CD4-positive, alpha-beta T cell (primary cell): Measurements from ENCODE around the gene GABRA6. TPM values are rescaled to one million over a fixed set of nuclear protein-coding genes. Genes with fewer than 3 reads are reported as not detected.

ENCODE experiments used
- ATAC-seq: fragments of 200-7000 bp; cut with Tn5 transposase; one replicate; pipeline ENCODE4 v1.10.0; 2022; ENCODE audit warnings: mild to moderate bottlenecking; ENCODE audit not compliant: poor library complexity
- CTCF ChIA-PET: fragments of 350-600 bp; sonication (Branson Sonifier 250); formaldehyde crosslinking; loops from one replicate; lab custom pipeline; 2021; ENCODE audit warnings: antibody characterized with exemption, inconsistent platforms; lab: Charles Lee
- POLR2A ChIA-PET: fragments of 350-600 bp; sonication (Branson Sonifier 250); formaldehyde crosslinking; loops from one replicate; lab custom pipeline; 2021; ENCODE audit warnings: antibody characterized with exemption, inconsistent platforms; lab: Charles Lee
- DNase-seq, 14 experiments: peaks; one replicate each; pipeline ENCODE4 v3.0.0-alpha.2; 2013 to 2020; ENCODE audit warnings: mixed read lengths in 2 of 14
- H3K27ac ChIP-seq, 2 donors: one replicate each; pipeline versions ENCODE4 v1.5.1 to v1.7.0; 2013; ENCODE audit warnings: low read length in 2 of 2, low read depth in 1 of 2, mild to moderate bottlenecking in 1 of 2
- H3K27me3 ChIP-seq, 2 experiments: 1 replicate in 1 of 2; 2 replicates in 1 of 2; pipeline versions ENCODE4 v1.6.1 to v1.7.0; 2013; ENCODE audit warnings: low read length in 2 of 2, control low read depth in 1 of 2, mild to moderate bottlenecking in 1 of 2, moderate library complexity in 1 of 2; ENCODE audit not compliant: insufficient read depth in 2 of 2, control insufficient read depth in 1 of 2
- H3K36me3 ChIP-seq: one replicate; pipeline ENCODE4 v1.6.1; 2013; ENCODE audit warnings: low read length, control low read depth; ENCODE audit not compliant: insufficient read depth
- H3K4me1 ChIP-seq: one replicate; pipeline ENCODE4 v1.6.1; 2013; ENCODE audit warnings: low read length, control low read depth; ENCODE audit not compliant: insufficient read depth
- H3K4me3 ChIP-seq: one replicate; pipeline ENCODE4 v1.5.1; 2013; ENCODE audit warnings: mild to moderate bottlenecking, low read length, moderate library complexity
- H3K9me3 ChIP-seq, 2 experiments: 1 replicate in 1 of 2; 2 replicates in 1 of 2; pipeline versions ENCODE4 v1.6.1 to v1.7.0; 2013; ENCODE audit warnings: low read length in 2 of 2, mild to moderate bottlenecking in 2 of 2, control low read depth in 1 of 2, moderate library complexity in 1 of 2; ENCODE audit not compliant: control insufficient read depth in 1 of 2, insufficient read depth in 1 of 2
- H3K27ac Mint-ChIP-seq: one replicate; pipeline ENCODE4 v1.8.0; 2020; ENCODE audit warnings: mixed read lengths
- H3K27me3 Mint-ChIP-seq: one replicate; pipeline ENCODE4 v1.8.0; 2021; ENCODE audit warnings: mixed read lengths
- H3K36me3 Mint-ChIP-seq: one replicate; pipeline ENCODE4 v1.8.0; 2021; ENCODE audit warnings: low read depth, mixed read lengths
- H3K4me1 Mint-ChIP-seq: one replicate; pipeline ENCODE4 v1.8.0; 2021; ENCODE audit warnings: low read depth, mixed read lengths
- H3K4me3 Mint-ChIP-seq: one replicate; pipeline ENCODE4 v1.8.0; 2020; ENCODE audit warnings: mild to moderate bottlenecking, mixed read lengths
- H3K9me3 Mint-ChIP-seq: one replicate; pipeline ENCODE4 v1.8.0; 2020; ENCODE audit warnings: mixed read lengths
- CTCF ChIP-seq: fragments of 200-600 bp; IDR thresholded peaks from one replicate; pipeline ENCODE4 v1.8.0; 2022; ENCODE audit warnings: antibody characterized with exemption, mild to moderate bottlenecking
- intact Hi-C, 2 experiments: fragments of 100-400 bp; cut with DNase I in 1 of 2; cut with micrococcal nuclease in 1 of 2; formaldehyde crosslinking; loops; one replicate each; pipeline versions ENCODE4 v1.15.1 to v1.9.0; 2023 to 2025; cut with DNase I, micrococcal nuclease
- total RNA-seq, 174 experiments: library from RNA in 2 of 174; stranded (reverse) in 2 of 174; gene quantifications; one replicate each; pipeline ENCODE4 v1.2.3 and lab custom pipeline; 2021 to 2026

Gene GABRA6
- total RNA-seq, 2 experiments from 2014 or later: not detected

- H3K27ac Mint-ChIP-seq: no peak overlapping the region
- H3K4me3 ChIP-seq: no peak overlapping the region
- no peaks in the 10 kb centered on the region for H3K4me1 Mint-ChIP-seq
- ATAC-seq (no peak), DNase-seq (no peak)
- ChIA-PET CTCF (no interaction called here), POLR2A (no interaction called here)
- no peaks in the 10 kb centered on the region for H3K36me3 ChIP-seq
- H3K9me3 ChIP-seq: peaks cover 0 to 5% of the 10 kb centered on the region in 2 experiments
- no peaks in the 10 kb centered on the region for H3K4me1 ChIP-seq
- TF ChIP-seq CTCF: no peak
- H3K27ac ChIP-seq: no peak overlapping the region
- H3K9me3 Mint-ChIP-seq: peaks cover 3% of the 10 kb centered on the region
- H3K4me3 Mint-ChIP-seq: no peak overlapping the region
- no peaks in the 10 kb centered on the region for H3K27me3 ChIP-seq
- H3K27me3 Mint-ChIP-seq: no peaks in the 10 kb centered on the region
- intact Hi-C loops: no loop called here
- no peaks in the 10 kb centered on the region for H3K36me3 Mint-ChIP-seq
These were observed 23.7 kb downstream of the GABRA6 start for GRCh38 chr5:161709239-161709638.

- H3K4me1 ChIP-seq: no peaks in the 10 kb centered on the region
- no peaks in the 10 kb centered on the region for H3K4me1 Mint-ChIP-seq
- TF ChIP-seq CTCF: no peak
- no peak overlapping the region for H3K4me3 ChIP-seq
- DNase-seq (no peak), ATAC-seq (no peak)
- H3K9me3 Mint-ChIP-seq: peaks cover 3% of the 10 kb centered on the region
- H3K27ac Mint-ChIP-seq: no peak overlapping the region
- ChIA-PET CTCF (no interaction called here), POLR2A (no interaction called here)
- H3K9me3 ChIP-seq: peaks cover 0 to 8% of the 10 kb centered on the region in 2 experiments
- no peak overlapping the region for H3K4me3 Mint-ChIP-seq
- no peaks in the 10 kb centered on the region for H3K27me3 ChIP-seq
- no peak overlapping the region for H3K27ac ChIP-seq
- intact Hi-C loops: no loop called here
- H3K27me3 Mint-ChIP-seq: no peaks in the 10 kb centered on the region
- no peaks in the 10 kb centered on the region for H3K36me3 Mint-ChIP-seq
- no peaks in the 10 kb centered on the region for H3K36me3 ChIP-seq
These were observed 27.5 kb downstream of the GABRA6 start for GRCh38 chr5:161713042-161713441.

GRCh38 chr5:161719157-161719556, 33.6 kb downstream of the GABRA6 start:
- ATAC-seq (no peak), DNase-seq (no peak)
- H3K9me3 ChIP-seq: peaks cover 0 to 8% of the 10 kb centered on the region in 2 experiments
- ChIA-PET POLR2A (no interaction called here), CTCF (no interaction called here)
- Mint-ChIP-seq H3K4me1 (no peaks in the 10 kb centered on the region), H3K27me3 (no peaks in the 10 kb centered on the region), H3K36me3 (no peaks in the 10 kb centered on the region), H3K27ac (no peak overlapping the region), H3K9me3 (no peaks in the 10 kb centered on the region), H3K4me3 (no peak overlapping the region)
- H3K27me3 ChIP-seq: no peaks in the 10 kb centered on the region
- intact Hi-C loops: loop anchor here in 1 of 2 experiments (1.0 kb wide), 1 partner anchor 42 kb away; no protein-coding TSS in a partner anchor
- no peaks in the 10 kb centered on the region for H3K36me3 ChIP-seq
- H3K4me3 ChIP-seq: no peak overlapping the region
- no peak for TF ChIP-seq CTCF
- no peaks in the 10 kb centered on the region for H3K4me1 ChIP-seq
- H3K27ac ChIP-seq: no peak overlapping the region
